Epidermal melanocyte (primary cell): ENCODE data around the gene ATP4B.
A peak's percentile ranks its signal among the peaks of the same experiment; 100 is the strongest.

Experiments
- DNase-seq: peaks from one replicate; pipeline ENCODE4 v3.0.0; 2011; ENCODE audit warnings: low spot score; ENCODE audit not compliant: insufficient read length

ATP4B gene

DNA sequence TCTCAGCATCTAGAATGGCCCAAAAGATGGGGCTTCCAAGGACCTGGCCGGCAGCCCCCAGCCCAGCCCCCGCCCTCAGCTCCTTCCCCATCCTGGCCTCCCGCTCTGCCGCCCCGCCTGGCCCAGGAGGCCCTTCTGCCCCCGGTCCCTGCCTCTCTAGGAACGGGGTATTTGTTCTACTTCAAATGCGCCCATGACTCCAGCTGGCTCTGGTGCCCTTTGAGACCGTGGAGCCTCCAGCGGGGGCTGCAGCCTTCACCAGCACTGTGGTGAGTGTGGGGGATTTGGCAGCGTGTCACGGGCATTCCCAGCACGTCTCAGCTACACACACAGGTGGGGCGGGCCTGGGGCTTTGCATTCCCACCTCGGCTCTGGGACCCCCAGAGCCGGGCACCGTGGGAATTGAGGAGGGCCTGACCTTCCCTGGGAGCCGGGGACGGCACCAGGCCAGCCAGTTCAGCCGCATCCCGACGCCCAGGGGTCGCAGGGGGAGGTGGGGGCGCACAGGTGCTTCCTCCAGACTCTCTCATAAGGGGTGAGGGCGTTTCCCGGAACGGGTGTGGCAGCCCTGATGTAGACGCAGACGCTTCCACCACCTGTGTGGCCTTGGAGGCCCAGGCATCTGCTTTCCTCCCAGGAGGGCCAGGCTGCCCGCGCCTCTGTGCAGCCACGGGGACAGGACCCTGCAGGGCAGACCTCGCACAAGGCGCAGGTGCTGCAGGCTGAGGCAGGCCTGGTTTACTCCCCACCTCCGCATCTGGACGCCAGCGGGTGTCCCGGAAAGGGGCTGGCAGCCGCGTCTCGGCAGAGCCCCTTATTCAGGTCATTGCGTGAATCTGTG is 947 bp downstream of the ATP4B start:
- no peak for DNase-seq

DNA sequence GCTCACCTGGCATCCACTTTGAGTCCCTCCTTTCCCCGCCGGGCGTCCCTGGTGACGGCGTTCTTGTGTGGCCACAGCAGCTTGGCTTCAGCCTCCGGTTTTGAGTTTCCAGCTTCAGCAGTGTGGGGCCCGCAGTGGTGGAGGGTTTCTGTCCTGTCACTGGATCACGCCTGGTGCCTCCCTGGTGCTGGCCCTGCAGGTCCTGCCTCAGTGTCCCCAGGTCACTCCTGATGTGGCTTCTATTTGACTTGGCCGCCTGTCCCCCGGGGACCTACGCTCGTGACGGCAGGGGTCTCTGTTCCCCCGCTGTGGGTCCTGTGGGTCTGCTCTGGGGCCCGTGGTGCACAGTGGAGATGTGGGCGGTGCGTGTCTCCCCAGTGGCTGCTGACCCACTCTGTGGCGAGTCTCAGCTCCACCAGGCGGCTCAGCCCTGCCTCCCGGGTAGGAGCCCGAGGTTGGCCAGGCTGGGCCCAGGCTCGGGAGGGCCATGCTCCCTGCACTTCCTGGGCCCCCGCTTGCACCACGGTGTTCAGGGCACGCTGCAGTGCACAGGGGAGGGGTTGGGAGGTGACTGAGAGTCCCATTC is 1.9 kb downstream of the ATP4B start:
- no peak for DNase-seq

DNA sequence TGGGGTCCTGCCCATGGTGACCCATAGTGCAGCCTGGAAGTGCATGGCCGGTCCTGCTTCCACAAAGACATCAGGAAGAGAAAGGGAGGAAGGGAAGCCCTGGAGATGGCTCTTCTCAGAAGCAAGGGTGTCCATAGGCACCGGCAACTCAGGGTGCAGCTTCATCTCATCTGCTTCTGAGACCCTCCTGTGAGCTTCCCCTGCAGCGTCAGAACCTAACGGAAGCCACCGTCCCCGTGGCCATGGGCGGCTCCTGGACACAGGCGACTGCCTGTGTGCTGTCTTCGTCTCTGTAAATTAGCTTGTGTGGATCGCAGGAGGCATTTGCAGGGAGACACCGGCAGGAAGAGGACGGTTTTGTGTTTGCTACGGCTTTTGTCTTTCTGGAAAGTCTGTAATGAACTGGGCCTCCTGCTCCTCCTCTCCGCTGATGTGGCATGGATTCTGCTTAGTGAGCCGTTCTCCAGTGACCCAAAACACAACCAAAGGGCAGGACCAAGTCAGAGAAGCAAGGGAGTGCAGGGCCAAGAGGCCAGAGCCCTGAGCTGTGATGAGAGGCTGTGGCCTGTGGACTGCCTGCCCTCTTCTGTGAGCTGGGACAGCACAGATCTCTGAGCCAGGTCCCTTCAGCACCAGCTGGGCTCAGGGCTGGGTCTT is 2.5 kb downstream of the ATP4B start:
- no peak for DNase-seq

DNA sequence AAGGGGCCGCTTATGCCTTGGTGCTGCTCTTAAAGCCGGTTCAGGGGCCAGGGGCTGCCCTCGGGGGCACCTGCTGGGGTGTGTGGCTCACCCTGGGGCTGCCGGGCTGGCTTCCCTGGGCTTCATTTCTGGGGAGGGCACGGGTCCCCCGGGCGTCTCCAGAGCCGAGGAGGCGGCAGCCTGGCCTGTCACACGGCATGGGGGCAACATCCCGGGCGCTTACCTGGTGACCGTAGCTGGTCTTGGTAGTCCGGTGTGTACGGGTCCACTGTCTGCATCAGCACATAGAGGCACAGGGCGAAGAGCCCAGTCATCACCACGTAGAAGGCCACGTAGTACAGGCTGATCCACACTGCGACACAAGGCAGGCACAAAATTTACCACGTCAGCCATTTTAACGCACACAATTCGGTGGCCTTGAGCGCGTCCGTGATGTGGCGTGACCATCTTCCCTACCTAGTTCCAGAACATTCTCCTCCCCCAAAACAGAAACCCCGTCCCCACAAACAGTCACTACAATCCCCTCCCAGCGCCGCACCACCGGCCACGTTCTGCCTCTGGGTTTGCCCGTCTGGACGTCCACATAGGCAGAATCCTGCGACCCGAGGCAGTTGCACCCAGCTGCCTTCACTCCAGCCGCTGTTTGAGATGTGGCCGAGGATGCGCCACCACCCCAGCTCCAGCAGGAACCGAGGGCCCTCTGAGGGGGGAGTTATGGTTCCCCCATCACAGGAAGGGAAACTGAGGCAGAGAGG is 3.2 kb downstream of the ATP4B start:
- no peak for DNase-seq

DNA sequence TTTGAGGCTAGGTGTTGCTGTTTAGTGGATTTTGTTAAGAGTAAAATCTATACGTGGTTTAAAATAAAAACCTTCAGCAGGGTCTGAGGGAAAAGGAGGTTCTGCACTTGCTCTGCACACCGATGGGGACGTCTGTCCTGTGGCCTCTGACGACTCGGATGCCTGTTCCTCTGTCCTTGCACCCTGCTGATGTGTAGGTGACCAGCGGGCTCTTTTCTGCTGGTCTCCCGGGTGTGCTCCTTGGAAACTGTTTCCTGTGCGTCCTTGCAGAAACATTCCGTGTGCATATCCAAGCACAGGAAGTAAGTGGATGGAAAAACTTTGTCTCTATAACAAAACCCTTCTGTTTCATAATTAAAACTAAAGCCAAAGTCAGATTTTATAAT is 3.8 kb downstream of the ATP4B start:
- no peak for DNase-seq

DNA sequence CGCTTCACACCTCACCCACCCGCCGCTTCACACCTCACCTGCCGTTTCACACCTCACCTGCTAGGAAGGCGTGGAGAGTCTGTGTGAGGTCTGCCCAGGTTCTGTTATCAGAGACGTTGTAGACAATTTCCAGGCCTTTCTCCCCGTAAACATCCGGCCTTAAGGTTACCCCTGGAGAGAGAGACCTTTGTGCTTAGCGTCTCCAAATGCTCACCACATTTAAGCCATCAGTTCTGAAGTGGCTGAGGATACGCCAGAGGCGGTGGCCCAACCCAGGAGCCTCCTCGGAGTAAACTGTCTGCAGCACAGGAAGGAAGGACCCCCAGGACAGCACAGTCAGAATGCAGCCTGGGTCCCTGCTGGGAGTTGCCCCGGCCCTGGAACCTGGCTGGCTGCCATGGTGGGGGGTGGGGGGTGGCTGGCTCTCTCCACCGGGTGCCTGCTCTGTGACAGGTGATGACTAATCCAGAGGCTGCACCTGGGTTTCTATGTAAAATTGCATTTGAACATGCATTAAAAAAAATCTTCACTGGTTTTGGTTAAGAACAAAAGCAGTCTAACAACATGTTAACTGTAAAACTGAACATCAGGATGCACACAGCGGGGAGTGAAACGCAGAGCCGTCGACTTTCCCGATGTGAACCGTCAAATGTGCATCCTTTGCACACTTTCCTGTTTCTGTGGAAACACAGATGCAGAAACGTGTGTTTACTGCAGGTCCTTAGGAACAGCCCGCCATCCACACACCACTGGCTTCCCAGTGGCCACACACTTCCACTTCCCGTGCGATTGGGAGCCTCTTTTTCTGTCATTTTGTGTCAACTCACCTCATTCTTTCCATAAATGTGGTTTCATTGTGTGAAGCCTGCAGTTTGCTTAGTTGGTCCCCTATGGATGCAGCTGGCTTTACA is 4.5 kb downstream of the ATP4B start:
- DNase-seq, result no peak

DNA sequence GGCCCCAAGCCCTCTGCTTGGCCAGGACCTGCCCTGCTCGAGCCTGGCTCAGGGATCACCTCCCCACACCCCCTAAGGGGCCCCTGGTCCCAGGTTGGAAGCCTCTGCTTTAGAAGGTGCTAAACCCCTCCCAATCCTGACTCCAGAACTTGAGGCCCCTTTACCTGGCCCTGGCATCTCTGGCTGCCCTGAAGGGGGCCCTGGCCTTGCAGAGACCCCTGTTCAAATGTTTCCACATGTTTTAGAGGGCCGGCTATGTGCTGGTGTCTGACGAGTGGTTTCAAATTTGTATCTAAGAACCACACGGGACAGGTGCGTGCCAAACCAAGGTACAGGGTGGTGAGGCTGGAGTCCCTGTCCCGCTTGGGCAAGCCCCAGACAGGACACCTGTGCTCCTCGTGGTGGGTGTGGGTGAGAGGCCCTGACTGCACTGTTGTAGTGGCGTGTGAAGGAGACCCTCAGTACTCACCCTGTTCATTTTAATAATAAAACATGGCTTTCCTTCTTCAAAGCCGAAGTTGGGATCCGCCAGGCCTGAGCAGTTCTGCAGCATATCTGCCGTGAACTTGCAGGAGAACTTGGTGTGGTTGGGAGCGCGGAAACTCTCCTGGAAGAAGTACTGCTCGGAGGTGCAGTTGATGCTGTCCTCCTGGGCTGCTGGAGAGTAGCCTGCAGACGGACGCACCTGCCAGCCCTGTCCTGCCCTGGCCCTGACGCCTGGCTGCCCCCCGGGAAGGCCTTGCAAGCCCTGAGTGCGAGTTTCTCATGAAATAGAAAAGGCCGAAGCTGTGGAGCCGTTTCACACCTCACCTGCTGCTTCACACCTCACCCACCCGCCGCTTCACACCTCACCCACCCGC is 5.4 kb downstream of the ATP4B start:
- DNase-seq, result no peak

DNA sequence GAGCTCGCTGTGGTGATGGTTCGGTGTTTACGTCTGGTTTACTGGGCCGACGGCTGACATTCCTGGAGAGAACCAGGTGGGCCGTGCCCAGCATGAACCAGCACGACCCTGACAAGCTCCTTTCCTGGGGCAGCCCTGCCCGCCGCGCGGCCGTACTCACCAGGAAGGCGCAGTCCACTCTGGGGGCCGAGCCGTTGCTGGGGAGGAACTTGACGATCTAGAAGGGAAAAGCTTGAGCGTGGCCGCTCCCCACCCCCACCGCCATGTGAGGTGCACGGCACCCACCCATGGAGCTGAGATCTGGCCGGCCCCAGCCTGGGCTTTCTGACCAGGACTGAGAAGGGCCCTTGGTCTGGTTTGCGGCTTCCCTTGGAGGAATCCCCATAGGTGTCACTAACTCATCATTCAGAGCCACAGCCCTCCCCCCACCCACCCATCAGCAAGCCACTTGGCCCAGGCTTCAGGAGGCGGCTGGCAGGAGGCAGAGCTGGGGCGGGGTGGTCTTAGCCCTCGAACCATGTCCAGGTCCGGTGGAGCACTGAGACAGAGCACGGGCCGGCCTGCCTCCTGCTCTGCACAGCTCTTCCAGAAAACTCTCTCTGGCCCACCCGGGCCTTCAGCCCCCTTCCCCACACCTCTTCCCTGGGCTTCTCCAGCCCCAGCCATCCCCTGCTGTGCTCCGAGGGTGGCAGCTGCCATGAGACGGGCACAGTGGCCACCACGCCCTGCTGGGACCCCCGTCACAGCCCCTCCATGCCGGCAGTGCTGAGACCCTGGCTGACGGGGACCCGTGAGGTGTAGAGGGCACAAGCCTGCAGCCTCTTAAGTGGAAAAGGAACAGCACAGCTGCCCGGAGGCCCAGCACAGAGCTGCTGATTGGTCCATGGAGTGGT is 6.2 kb downstream of the ATP4B start:
- no peak for DNase-seq

DNA sequence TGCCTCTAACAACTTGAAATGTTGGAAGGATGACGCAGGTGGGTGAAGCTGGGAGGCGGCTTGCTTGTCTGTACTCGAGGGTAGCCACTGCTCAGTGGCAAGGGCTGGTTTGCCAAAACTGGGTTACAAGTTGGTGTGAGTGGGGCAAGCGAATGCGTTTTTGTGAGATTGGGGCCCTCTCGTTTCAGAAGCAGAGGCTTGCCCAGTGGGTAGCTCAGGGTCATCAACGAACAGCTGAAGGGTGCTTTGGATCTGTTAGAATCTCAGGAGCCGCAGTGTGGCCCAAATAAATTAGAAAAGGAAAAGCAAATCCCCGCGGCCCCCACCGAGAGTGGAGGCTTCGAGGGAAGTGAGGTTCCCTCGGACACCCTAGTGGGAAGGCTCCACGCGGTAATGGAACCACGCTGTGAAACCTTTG is 7.3 kb downstream of the ATP4B start:
- no peak for DNase-seq

DNA sequence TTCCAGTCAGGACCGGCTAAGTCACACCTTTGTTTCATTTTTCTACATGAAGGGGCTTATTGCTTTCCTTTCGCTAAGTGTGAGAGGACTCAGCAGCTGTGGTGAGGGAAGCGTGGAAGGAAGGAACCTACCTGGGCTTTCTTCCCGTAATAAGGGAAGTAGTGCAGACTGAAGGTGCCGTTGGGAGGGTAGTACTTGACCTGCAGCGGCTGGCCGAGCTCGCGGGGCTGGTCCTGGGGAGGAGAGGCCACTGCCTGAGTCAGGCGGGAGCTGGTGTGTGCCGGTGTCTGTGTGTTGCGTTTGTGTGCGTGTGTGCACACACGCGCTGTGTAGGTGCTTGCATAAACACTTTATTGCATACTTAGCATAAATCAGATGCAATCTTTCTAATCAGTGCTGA is 7.7 kb downstream of the ATP4B start:
- no peak for DNase-seq

DNA sequence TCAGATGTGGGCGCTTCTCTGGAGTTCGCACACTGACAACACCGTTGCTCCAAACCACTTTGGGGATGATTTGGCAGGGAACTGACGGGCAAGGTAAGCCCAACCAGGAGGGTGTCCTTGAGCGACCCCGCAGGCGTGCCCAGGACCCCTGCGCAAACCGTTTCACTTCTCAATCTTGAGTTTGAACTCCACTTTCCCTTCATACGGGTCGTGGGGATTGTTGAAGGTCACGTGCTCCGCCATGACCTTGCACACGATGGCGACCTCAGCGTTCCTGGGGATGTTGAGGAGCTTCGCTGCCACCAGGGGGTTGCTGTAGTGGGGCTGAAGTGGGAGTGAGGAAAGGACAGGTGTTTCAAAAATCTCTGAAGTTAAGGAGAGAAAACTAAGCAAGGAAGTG is 8.8 kb downstream of the ATP4B start:
- no peak for DNase-seq

DNA sequence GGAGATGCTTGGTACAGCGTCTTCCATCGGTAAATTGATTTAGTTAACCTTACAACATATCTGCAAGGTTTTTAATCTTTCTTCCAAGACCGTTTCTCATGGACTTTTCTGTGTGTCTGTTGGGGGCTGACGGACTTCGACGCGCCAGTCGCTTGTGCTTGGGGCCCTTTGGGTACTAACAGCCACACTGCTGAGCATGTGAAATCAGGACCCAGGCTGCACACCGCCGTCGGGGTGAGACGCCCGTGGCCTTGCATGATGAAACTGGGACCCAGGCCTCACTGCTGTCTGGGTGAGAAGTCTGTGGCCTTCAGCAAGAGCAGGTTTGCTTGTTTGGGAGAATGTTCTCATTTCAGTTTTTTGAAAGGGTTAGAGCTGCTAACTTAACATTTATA is 9.8 kb downstream of the ATP4B start:
- no peak for DNase-seq

DNA sequence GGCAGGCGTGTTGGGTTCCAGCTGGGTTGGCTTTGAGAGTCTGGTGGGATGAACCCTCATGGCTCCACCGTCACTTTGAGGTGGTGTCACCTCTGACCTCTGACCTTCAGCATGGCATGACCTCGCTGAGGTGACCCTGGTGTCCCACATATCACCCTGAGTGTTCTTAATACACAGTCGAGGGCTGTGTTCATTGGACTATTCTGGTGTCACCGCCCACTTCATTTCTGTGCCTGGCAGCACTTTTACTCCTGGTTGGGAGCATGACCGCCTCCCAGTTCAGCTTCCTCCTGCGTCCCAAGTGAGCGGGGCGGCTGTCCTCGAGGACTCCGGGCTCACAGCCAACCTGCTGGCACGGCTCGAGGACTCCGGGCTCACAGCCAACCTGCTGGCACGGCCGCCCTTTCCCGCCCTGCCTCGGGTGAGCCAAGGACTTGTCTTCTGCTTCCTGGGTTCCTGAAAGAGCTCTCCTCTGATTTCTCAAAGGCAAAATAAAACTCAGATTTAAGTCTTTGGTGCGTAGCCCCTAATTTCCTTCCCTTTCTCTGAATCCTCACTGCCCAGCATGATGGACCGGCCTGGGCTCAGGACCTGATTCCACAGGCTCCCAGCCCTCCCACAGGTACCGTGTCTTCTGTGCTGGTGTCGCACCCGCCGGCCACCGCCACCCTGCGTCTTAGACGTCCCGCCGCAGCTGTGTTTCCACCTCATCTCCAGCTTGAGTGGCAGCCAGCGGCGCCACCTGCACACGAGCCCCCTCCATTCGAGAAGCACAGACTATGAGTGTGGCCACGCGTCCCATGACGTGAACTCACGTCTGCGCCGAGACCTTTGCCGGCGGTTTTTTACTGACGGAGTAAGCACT is 10.4 kb downstream of the ATP4B start:
- peak; percentile 46 for DNase-seq

DNA sequence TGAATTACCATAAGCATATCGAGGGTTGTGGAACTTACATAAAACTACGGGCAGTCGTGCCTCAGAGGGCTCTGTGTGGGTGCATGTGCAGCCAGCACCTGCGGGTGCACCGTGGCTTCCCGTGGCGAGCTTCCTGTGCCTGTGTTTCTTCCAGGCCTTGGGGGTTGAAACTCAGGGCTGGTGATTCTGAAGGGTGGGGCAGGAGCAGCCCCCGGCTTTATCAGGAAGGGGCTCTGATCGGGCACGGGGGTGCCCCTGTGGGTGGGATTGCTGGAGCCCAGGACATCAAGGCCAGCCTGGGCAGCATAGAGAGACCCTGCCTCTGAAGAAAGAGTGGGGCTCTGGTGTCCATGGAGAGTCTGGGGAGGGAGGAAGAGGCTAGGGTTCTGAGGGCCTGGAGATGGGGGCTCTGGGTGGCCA is 11.1 kb downstream of the ATP4B start:
- DNase-seq, result no peak

DNA sequence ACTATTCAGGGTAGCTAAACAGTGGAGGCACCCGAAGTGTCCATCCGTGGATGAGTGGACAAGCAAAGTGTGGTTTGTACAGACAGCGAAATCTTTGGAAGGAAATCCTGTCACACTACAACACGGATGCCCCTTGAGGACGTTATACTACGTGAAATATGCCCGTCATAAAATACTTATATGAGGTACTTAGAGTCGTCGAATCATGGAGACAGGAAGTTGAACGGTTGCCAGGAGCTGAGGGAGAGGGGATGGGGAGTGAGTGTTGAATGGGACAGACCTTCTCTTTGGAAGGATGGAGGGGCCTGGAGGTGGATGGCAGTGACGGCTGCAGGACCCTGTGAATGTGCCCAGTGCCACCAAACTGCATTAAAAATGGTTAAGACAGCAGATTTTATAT is 11.6 kb downstream of the ATP4B start:
- no peak for DNase-seq

DNA sequence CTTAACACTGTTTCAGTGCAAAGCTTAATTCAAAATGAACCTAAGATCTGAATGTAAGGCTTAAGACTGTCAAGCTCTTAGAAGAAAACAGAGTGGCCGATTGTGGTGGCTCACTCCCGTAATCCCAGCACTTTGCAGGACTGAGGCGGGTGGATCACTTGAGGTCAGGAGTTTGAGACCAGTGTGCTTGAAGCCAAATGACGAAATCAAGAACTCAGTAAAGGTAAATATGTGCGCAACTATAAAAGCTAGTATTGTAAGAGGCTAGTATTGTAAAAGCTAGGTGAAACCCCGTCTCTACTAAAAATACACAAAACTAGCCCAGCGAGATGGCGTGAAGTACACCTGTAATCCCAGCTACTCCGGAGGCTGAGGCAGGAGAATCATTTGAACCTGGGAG is 12.7 kb downstream of the ATP4B start:
- no peak for DNase-seq

DNA sequence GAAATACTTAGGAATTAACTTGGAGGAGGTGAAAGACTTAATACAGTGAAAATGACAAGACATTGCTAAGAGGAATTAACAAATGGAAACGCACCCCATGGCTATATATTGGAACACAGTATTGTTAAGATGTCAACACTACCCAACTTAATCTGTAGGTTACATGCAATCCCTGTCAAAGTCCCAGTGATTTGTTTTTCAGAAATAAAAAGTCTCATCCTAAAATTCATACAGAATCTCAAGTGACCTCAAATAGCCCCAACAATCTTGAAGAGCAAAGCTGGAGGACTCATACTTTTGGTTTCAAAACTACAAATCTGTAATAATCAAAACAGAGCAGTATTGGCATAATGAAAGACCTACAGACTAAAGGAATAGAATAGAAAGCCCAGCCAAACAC is 13.2 kb downstream of the ATP4B start:
- no peak for DNase-seq

DNA sequence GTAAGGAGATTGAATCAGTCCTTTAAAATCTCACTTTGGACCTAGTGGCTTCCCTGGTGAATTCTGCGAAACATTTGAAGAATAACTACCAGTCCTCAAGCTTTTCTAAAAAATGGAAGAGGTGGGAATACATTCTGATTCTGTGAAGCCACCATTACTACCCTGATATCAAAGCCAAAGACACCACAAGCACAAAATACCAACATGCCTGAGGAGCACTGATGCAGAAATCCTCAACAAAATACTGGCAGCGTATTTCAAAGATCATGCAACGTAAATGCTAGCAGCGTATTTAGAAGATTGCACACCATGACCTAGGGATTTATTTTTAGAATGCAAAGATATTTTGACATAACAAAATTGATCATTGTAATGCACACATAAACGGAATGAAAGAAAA is 14.4 kb downstream of the ATP4B start:
- no peak for DNase-seq
